ENCODE data around the gene FHDC1. TPM values are rescaled to one million over a fixed set of nuclear protein-coding genes. Genes with fewer than 3 reads are reported as not detected.

Gene FHDC1
- total RNA-seq, 1 experiment from 2014 or later, result 2.0 TPM

- DNase-seq (ENCODE audit: unreplicated experiment), result no peak
- no TSS peak for BruUV-seq (replicated peaks)
- Mint-ChIP-seq H3K36me3 (ENCODE audit: insufficient read depth, unreplicated experiment) (peaks cover 13% of the 10 kb centered on the region), H3K27ac (ENCODE audit: low read depth, unreplicated experiment) (no peak overlapping the region), H3K27me3 (ENCODE audit: insufficient read depth, unreplicated experiment) (no peaks in the 10 kb centered on the region), H3K4me3 (ENCODE audit: unreplicated experiment) (no peak overlapping the region), H3K9me3 (ENCODE audit: unreplicated experiment) (peaks cover 13% of the 10 kb centered on the region), H3K4me1 (ENCODE audit: insufficient read depth, unreplicated experiment) (no peaks in the 10 kb centered on the region)
- intact Hi-C loops (cut with micrococcal nuclease), result no loop called here
- CTCF ChIA-PET, result interaction anchor here (0.7 kb wide), 1 partner anchor 304 kb away, joined by 3 read pairs; no protein-coding TSS in a partner anchor
- POLR2A ChIA-PET, result interaction anchor here (0.5 to 0.6 kb wide), 2 partner anchors 593 to 801 kb away, joined by 3 read pairs; no protein-coding TSS in a partner anchor
- TF ChIP-seq CTCF (IDR thresholded peaks at IDR 0.05; ENCODE audit: unreplicated experiment), result no peak
These were observed 14.8 kb upstream of the FHDC1 start for GRCh38 chr4:152921284-152921683.

- CTCF ChIA-PET, result interaction anchor here (0.5 to 0.9 kb wide), 2 partner anchors 10 to 56 kb away, joined by 3 read pairs; partner anchors contain the start of gene FHDC1
- no peak overlapping the region for H3K4me3 Mint-ChIP-seq (ENCODE audit: unreplicated experiment)
- H3K4me1 Mint-ChIP-seq (ENCODE audit: insufficient read depth, unreplicated experiment), result no peaks in the 10 kb centered on the region
- intact Hi-C loops (cut with micrococcal nuclease), result no loop called here
- no TSS peak for BruUV-seq (replicated peaks)
- no peak overlapping the region for H3K27ac Mint-ChIP-seq (ENCODE audit: low read depth, unreplicated experiment)
- TF ChIP-seq CTCF (IDR thresholded peaks at IDR 0.05; ENCODE audit: unreplicated experiment), result no peak
- peaks cover 7% of the 10 kb centered on the region for H3K36me3 Mint-ChIP-seq (ENCODE audit: insufficient read depth, unreplicated experiment)
- DNase-seq (ENCODE audit: unreplicated experiment), result no peak
- H3K27me3 Mint-ChIP-seq (ENCODE audit: insufficient read depth, unreplicated experiment), result no peaks in the 10 kb centered on the region
- POLR2A ChIA-PET, result interaction anchor here (0.7 to 1.0 kb wide), 3 partner anchors 12 to 368 kb away, joined by 3 to 5 read pairs (median 3); no protein-coding TSS in a partner anchor
- H3K9me3 Mint-ChIP-seq (ENCODE audit: unreplicated experiment), result no peaks in the 10 kb centered on the region
These were observed 10.3 kb upstream of the FHDC1 start for GRCh38 chr4:152925851-152926250.

GRCh38 chr4:152926959-152927358 lies 9.2 kb upstream of the FHDC1 start:
- intact Hi-C loops (cut with micrococcal nuclease), result no loop called here
- no peak overlapping the region for H3K4me3 Mint-ChIP-seq (ENCODE audit: unreplicated experiment)
- CTCF ChIA-PET, result interaction anchor here (0.6 kb wide), 1 partner anchor 31 kb away, joined by 3 read pairs; no protein-coding TSS in a partner anchor
- H3K36me3 Mint-ChIP-seq (ENCODE audit: insufficient read depth, unreplicated experiment), result peaks cover 3% of the 10 kb centered on the region
- H3K27me3 Mint-ChIP-seq (ENCODE audit: insufficient read depth, unreplicated experiment), result no peaks in the 10 kb centered on the region
- no peak for TF ChIP-seq CTCF (IDR thresholded peaks at IDR 0.05; ENCODE audit: unreplicated experiment)
- H3K4me1 Mint-ChIP-seq (ENCODE audit: insufficient read depth, unreplicated experiment), result no peaks in the 10 kb centered on the region
- no TSS peak for BruUV-seq (replicated peaks)
- no peaks in the 10 kb centered on the region for H3K9me3 Mint-ChIP-seq (ENCODE audit: unreplicated experiment)
- H3K27ac Mint-ChIP-seq (ENCODE audit: low read depth, unreplicated experiment), result no peak overlapping the region
- POLR2A ChIA-PET, result interaction anchor here (0.7 to 1.3 kb wide), 3 partner anchors 10 to 12 kb away, joined by 3 to 7 read pairs (median 3); no protein-coding TSS in a partner anchor
- no peak for DNase-seq (ENCODE audit: unreplicated experiment)

GRCh38 chr4:152927737-152928136 lies 8.4 kb upstream of the FHDC1 start:
- Mint-ChIP-seq H3K4me1 (ENCODE audit: insufficient read depth, unreplicated experiment) (no peaks in the 10 kb centered on the region), H3K27me3 (ENCODE audit: insufficient read depth, unreplicated experiment) (no peaks in the 10 kb centered on the region), H3K27ac (ENCODE audit: low read depth, unreplicated experiment) (no peak overlapping the region), H3K4me3 (ENCODE audit: unreplicated experiment) (no peak overlapping the region), H3K36me3 (ENCODE audit: insufficient read depth, unreplicated experiment) (no peaks in the 10 kb centered on the region), H3K9me3 (ENCODE audit: unreplicated experiment) (no peaks in the 10 kb centered on the region)
- intact Hi-C loops (cut with micrococcal nuclease), result no loop called here
- ChIA-PET POLR2A (no interaction called here), CTCF (interaction anchor here (1.2 to 1.3 kb wide), 3 partner anchors 12 to 200 kb away, joined by 3 to 4 read pairs (median 3); no protein-coding TSS in a partner anchor)
- DNase-seq (ENCODE audit: unreplicated experiment), result no peak
- no TSS peak for BruUV-seq (replicated peaks)
- TF ChIP-seq CTCF (IDR thresholded peaks at IDR 0.05; ENCODE audit: unreplicated experiment), result no peak
